GM21447 (cell line): ENCODE measurements around the gene IL4R.
A peak's percentile ranks its signal among the peaks of the same experiment; 100 is the strongest.
"Not testable (repeated sequence)": the region's sequence is repeated elsewhere in the genome, so short reads cannot be mapped to it uniquely, and the experiment has no call there.

Source experiments
- ATAC-seq: cut with Tn5 transposase; IDR thresholded peaks from one replicate; pipeline ENCODE4 v1.9.1; 2021; ENCODE audit not compliant: unreplicated experiment

The IL4R gene

GRCh38 chr16:27313422-27314160 is at the start of gene IL4R:
TSS of gene IL4R (plus strand) at chr16:27313974. CDS start at chr16:27340204, 26,230 bp downstream.
- no peak for ATAC-seq

GRCh38 chr16:27264151-27264550 is 49.6 kb upstream of the IL4R start:
- no peak for ATAC-seq

GRCh38 chr16:27265982-27266381 is 47.8 kb upstream of the IL4R start:
- ATAC-seq, result no peak

DNA sequence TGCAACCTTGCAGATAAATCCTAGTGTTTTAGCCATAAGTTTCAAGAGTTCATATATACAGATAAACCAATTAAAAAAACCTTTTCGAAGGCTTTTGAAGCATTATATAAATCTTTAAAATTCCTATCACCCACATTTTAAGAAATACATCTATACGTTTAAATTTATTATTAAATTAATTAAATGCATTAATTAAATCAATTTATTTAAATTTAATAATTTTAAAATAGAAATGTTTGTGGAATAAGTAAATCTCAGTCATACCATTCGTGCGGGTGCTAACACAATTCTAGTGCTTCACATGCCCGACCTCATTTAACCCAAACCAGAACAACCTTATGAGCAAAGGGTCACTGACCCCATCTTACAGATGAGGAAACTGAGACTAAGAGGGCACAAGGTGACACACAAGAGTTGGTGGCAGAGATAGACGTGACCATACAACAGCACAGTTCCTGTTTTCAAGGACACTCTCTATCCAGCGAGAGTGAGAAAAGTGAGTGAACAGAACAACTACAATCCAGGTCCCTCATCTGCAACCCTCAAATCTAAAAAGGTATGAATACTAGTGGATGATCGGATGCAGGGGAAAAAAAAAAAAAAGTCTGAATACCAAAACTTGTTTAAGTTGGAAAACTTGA is 46.6 kb upstream of the IL4R start:
- no peak for ATAC-seq

DNA sequence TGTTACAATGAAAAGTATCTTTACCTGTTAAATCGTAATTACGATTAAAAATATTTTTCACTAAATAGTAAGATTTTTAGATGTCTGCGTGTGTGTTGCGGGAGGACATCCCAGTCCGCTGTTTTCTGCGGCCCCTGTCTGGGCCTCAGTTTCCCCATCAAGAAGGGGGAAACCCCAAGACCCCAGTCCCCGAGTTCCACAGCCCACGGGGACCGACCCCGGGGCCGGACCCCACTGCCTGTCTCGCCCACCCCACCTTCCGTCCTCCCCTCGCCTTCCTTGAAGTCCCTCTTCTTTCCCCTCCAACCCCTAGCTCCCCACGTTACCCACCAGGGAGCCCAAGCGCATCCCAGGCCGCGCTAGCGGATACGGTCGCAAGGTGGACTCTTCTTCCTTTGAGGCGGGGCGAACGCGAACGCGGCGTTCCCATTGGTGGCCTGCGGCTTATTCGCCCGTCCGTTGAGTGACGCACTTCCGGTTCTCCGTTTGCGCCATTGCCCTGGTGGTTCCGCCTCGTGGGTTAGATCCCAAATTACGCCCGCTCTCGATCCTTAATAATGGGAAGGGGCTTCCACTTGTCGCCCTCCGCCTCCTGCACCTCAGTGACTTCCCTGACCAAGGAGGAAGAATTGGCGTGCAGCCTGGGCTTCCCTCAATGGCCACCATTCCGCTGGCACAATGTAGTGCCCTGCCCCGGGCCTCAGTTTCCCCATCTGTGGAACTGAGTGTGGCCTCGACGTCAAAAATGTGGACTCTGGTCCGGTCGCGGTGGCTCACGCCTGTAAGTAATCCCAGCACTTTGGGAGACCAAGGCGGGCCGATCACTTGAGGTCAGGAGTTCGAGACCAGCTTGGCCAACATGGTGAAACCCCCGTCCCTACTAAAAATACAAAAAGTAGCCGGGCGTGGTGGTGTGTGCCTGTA is 45.1 kb upstream of the IL4R start, which contains the start of gene NSMCE1:
Gene NSMCE1, minus strand, starts transcription at position 397 of the 924 bp plus-strand sequence. CDS start 11,202 bp downstream, outside the sequence.
- ATAC-seq, result peak; percentile 94

DNA sequence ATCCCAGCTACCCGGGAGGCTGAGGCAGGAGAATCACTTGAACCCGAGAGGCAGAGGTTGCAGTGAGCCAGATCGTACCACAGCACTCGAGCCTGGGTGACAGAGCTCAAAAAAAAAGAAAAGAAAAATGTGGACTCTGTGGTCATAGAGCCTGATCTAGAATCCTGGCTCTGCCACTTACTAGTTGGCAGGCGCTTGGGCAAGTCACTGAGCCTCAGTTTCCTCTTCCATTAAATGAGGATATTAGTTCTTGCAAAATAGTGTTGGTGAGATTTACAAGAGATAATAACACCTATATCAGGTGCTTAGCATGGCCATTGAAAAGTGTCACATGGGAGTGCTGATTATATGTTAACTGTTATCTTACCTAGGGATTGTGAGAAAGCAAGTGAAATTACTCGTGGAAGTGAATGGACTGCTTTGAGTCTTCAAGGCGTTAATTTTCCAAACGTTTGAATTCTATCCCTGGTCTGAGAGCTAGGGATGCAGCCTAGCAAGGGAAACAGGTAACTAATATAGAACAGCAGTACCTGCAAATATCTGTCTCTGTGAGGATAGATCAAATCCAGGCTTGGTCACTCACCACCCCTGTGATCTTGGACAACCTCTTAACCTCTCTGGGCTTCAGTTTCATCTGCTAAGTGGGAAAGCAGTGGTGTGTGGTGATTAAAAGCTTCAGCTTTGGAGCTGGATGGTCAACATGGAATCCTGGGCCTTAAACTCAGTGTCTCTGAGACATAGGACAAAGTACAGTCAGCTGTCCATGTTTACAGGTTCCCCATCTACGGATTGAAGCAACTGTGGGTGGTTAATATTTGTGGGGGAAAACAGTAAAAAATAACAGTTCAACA is 44.2 kb upstream of the IL4R start:
- ATAC-seq, result no peak

DNA sequence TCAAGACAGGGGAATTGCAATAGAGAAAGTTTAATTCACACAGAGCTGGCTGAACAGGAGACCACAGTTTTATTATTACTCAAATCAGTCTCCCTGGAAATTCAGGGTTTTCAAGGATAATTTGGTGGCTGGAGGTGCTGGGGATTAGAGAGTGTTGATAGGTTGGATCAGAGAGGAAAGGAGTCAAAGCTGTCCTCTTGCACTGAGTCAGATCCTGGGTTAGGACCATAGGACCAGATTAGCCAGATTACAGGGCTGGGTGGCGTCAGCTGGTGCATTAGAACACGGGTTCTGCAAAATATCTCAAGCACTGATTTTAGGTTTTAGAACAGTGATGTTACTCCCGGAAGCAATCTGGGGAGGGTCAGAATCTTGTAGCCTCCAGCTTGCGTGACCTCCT is 43.4 kb upstream of the IL4R start:
- no peak for ATAC-seq

- no peak for ATAC-seq
Observed at GRCh38 chr16:27272076-27272475, 41.7 kb upstream of the IL4R start.

- ATAC-seq, result not testable (repeated sequence)
Observed at GRCh38 chr16:27272697-27273096, 41.1 kb upstream of the IL4R start.

- ATAC-seq, result no peak
Observed at GRCh38 chr16:27273330-27273669, 40.5 kb upstream of the IL4R start.

DNA sequence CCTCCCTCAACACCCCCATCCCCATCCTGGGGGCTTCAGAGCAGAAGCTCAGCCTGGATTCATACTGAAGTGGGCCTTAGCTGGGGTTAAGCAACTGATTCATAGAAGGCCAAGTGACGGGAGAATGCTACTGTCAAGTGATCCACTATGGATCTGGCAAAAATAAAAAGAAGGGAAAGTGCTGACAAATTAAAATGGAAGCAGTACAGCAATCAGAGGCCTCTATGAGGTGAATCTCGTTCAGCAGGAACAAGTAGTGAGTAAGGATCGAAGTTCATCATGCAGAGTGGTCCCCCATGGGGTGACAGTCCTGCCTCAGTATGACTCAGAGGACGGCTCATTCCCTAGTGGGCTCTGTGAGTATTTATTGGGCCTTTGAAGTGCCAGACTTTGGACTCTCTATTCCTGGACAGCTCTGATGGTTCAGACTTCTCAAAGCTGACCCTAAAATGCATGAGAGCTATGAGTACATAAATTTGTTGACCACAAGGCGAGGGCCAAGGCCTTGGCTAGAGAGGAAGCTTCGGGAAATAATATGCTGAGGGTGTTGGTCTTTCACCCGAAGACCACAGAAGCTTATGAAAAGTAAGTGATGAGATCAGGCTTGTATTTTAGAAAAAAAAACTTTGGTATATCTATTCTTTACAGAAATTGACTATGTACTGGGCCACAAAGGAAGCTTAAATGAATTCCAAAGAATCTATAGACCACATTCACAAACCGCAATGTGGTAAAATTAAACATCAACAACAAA is 39.9 kb upstream of the IL4R start:
- no peak for ATAC-seq

DNA sequence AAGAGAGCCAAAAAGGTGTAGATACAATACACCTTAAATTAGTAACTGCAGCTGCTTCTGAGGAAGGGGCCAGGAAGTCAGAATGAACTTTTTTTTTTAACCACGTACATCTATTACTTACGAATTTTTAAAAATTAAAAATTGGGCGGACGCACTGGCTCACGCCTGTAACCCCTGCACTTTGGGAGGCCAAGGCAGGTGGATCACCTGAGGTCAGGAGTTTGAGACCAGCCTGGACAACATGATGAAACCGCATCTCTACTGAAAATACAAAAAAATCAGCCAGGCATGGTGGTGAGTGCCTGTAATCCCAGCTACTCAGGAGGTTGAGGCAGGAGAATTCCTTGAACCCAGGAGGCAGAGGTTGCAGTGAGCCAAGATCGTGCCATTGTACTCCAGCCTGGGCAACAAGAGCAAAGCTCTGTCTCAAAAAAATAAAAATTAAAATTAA is 39.3 kb upstream of the IL4R start:
- not testable (repeated sequence) for ATAC-seq

DNA sequence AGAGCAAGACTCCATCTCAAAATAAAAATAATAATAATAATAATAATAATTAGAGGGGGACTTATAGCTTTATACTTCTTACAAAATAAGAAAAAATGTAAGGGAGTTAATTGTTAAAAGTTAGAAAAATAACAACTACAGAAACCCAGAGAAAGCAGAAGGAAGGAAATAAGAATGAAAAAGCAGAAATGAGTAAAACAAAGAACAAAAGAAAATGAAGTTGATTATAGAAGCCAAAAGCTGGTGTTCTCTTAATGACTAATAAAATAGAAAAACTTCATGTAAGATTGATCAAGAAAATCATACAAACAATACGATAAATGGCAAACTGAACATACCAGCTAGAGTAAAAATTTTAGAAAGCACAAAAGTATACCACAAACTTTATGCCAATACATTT is 38.4 kb upstream of the IL4R start:
- no peak for ATAC-seq

DNA sequence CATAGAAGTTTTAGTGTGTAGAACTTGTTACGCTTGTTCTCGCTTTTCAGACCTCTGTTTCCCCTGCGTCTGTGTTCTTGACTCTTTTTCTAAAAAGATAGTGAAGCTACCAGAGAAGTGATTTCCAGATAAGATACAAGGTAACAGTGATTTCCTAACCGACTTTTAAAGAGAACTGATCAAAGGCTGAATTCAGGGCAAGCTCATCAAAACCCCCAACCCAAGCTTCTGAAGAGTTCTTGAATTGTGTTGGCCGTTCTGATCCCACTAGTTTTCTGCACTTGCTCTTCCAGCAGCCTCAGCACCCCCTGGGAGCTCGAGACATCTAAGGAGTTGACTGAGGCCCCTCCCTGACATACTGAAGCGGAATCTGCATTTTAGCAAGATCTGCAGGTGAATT is 32.5 kb upstream of the IL4R start:
- ATAC-seq, result no peak

DNA sequence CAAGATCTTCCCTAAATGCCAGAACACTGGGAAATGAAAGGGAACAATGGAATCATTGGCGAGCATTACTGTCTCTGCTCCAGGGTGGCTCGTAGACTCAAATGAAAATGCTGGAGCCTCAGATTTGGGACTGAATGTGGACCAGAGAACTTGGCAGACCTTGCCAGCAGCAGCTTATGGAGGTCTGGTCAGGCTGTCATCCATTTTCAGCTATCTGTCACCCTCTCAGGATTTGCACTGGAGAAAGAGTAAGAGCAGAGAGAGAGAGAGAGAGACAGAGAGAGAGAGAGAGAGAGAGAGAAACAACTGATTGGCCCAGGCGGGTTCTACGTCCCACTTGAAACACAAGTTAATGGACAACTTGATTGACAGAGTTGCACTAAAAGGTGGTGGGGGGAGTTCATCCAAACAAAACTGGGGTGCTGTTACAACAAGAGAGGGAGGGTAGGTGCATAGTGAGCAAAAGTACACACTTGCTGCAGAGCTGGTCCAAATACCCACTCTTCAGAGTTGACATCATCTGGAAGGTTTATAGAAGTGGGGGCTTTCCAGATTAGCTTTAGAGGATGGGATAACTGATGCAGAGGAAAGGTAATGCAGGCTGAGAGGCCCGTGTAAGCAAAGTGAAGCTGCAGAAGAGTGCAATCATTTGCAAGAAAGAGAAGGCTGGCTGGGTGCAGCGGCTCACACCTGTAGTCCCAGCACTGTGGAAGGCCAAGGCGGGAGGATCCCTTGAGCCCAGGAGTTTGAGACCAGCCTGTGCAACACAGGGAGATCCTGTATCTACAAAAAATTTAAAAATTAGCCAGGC is 28.7 kb upstream of the IL4R start:
- no peak for ATAC-seq

DNA sequence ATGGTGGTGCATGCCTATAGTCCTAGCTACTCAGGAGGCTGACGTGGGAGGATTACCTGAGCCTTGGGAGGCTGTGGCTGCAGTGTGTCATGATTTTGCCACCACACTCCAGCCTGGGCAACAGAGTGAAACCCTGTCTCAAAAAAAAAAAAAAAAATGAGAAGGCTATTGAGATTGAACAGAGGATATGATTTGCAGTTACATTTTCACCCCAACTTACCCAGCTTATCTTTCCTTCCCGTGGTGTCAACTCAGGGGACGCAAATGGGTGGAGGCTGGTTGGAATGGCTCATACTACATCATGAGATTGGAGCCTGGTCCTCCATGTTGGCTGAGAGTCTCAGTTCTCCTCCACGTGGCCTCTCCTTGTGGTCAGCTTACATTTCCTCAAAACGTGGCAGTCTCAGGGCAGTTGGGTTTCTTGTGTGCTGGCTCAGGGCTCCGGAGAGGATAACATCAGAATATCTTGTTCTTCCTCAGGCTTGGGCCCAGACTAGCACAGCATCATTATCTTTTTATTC is 28.0 kb upstream of the IL4R start:
- ATAC-seq, result no peak

DNA sequence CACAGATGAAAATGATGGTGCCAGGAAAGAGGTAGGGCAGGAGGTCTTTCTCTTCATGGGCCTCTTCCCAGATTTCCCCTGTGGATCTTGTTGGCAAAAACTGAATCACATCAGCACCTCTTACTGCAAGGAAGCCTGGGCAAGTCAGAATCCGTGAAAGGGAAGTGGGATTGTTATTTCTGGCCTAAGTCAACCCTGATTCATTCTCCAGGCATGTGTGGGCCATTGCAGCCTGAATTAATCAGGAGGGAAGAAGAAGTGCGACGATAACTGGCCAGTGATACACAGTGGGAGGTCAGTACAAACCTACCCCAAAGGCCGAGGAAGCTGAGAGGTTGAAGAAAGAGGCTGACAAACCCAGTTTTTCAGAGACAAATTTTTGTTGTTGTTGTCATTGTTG is 27.3 kb upstream of the IL4R start:
- ATAC-seq, result no peak

- ATAC-seq, result no peak
Observed at GRCh38 chr16:27287051-27287811, 26.5 kb upstream of the IL4R start.
